Mesenchymal stem cell (in vitro differentiated cells and primary cell): ENCODE data around the gene OSM.

Source experiments
- DNase-seq: peaks from one replicate; pipeline ENCODE4 v3.0.0-alpha.2; 2013
- H2AFZ ChIP-seq: one replicate; pipeline ENCODE4 v1.6.1; 2013; ENCODE audit warnings: low read depth, mild to moderate bottlenecking, control low read depth, inconsistent platforms, low read length, moderate library complexity
- H2AK5ac ChIP-seq: 2 replicates; pipeline ENCODE4 v1.6.1; 2013; ENCODE audit warnings: low read length, moderate library complexity, mild to moderate bottlenecking, inconsistent platforms; ENCODE audit not compliant: severe bottlenecking
- H2BK120ac ChIP-seq: one replicate; pipeline ENCODE4 v1.6.1; 2013; ENCODE audit warnings: low read depth, mild to moderate bottlenecking, inconsistent platforms, low read length, moderate library complexity
- H2BK12ac ChIP-seq, 2 experiments: one replicate each; pipeline ENCODE4 v1.6.1; 2013; ENCODE audit warnings: inconsistent platforms in 2 of 2, low read length in 2 of 2, mild to moderate bottlenecking in 2 of 2, moderate library complexity in 2 of 2, control low read depth in 1 of 2
- H2BK15ac ChIP-seq: one replicate; pipeline ENCODE4 v1.6.1; 2013; ENCODE audit warnings: mild to moderate bottlenecking, low read depth, inconsistent platforms; ENCODE audit not compliant: poor library complexity, severe bottlenecking
- H2BK5ac ChIP-seq: 2 replicates; pipeline ENCODE4 v1.6.1; 2013; ENCODE audit warnings: low read depth, mild to moderate bottlenecking, low read length, control low read depth, inconsistent platforms; ENCODE audit not compliant: poor library complexity, severe bottlenecking
- H3K14ac ChIP-seq, 2 experiments: one replicate each; pipeline ENCODE4 v1.6.1; 2013; ENCODE audit warnings: inconsistent platforms in 2 of 2, low read length in 2 of 2, control low read depth in 1 of 2, mild to moderate bottlenecking in 1 of 2, moderate library complexity in 1 of 2
- H3K18ac ChIP-seq, 2 experiments: one replicate each; pipeline ENCODE4 v1.6.1; 2013; ENCODE audit warnings: inconsistent platforms in 2 of 2, low read length in 2 of 2, control low read depth in 1 of 2, low read depth in 1 of 2, mild to moderate bottlenecking in 1 of 2
- H3K23ac ChIP-seq, 2 experiments: one replicate each; pipeline ENCODE4 v1.6.1; 2013; ENCODE audit warnings: inconsistent platforms in 2 of 2, low read length in 2 of 2, mild to moderate bottlenecking in 2 of 2, moderate library complexity in 2 of 2, control low read depth in 1 of 2
- H3K27ac ChIP-seq: 2 replicates; pipeline ENCODE4 v1.5.1; 2013; ENCODE audit warnings: mild to moderate bottlenecking, moderate library complexity, low read length, control low read depth, inconsistent platforms; ENCODE audit not compliant: poor library complexity, severe bottlenecking
- H3K27me3 ChIP-seq, 2 experiments: 2 replicates each; pipeline versions ENCODE4 v1.6.1 to v1.7.0; 2013; ENCODE audit warnings: low read length in 2 of 2, mild to moderate bottlenecking in 2 of 2, moderate library complexity in 2 of 2, control low read depth in 1 of 2, inconsistent platforms in 1 of 2; ENCODE audit not compliant: control insufficient read depth in 1 of 2, insufficient read depth in 1 of 2
- H3K36me3 ChIP-seq, 2 experiments: 2 replicates each; pipeline versions ENCODE4 v1.6.1 to v1.7.0; 2013; ENCODE audit warnings: low read length in 2 of 2, control low read depth in 1 of 2, inconsistent platforms in 1 of 2, low read depth in 1 of 2, mild to moderate bottlenecking in 1 of 2; ENCODE audit not compliant: insufficient read depth in 2 of 2, control insufficient read depth in 1 of 2
- H3K4ac ChIP-seq, 2 experiments: one replicate each; pipeline ENCODE4 v1.6.1; 2013; ENCODE audit warnings: inconsistent platforms in 2 of 2, low read length in 2 of 2, mild to moderate bottlenecking in 2 of 2, moderate library complexity in 2 of 2, control low read depth in 1 of 2, low read depth in 1 of 2
- H3K4me1 ChIP-seq: 2 replicates; pipeline ENCODE4 v1.6.1; 2013; ENCODE audit warnings: low read depth, low read length, control low read depth; ENCODE audit not compliant: control insufficient read depth, insufficient read depth
- H3K4me2 ChIP-seq: 2 replicates; pipeline ENCODE4 v1.6.1; 2013; ENCODE audit warnings: low read length, mild to moderate bottlenecking, inconsistent platforms; ENCODE audit not compliant: poor library complexity, severe bottlenecking
- H3K4me3 ChIP-seq, 2 experiments: 2 replicates each; pipeline versions ENCODE4 v1.5.1 to v1.7.0; 2013; ENCODE audit warnings: low read length in 2 of 2, mild to moderate bottlenecking in 2 of 2, control low read depth in 1 of 2, low read depth in 1 of 2; ENCODE audit not compliant: insufficient read depth in 1 of 2
- H3K79me1 ChIP-seq: replicated peaks from 2 replicates; pipeline ENCODE4 v1.6.1; 2013; ENCODE audit warnings: mild to moderate bottlenecking, control low read depth, low read length, inconsistent platforms; ENCODE audit not compliant: poor library complexity, severe bottlenecking
- H3K9ac ChIP-seq: 2 replicates; pipeline ENCODE4 v1.7.0; 2013; ENCODE audit warnings: mild to moderate bottlenecking, low read length, moderate library complexity
- H3K9me3 ChIP-seq: 2 replicates; pipeline ENCODE4 v1.7.0; 2013; ENCODE audit warnings: mild to moderate bottlenecking, low read length; ENCODE audit not compliant: control insufficient read depth
- H4K8ac ChIP-seq: one replicate; pipeline ENCODE4 v1.6.1; 2013; ENCODE audit warnings: inconsistent platforms, mild to moderate bottlenecking, low read length, moderate library complexity
- H4K91ac ChIP-seq: one replicate; pipeline ENCODE4 v1.6.1; 2013; ENCODE audit warnings: mild to moderate bottlenecking, low read length, inconsistent platforms
- WGBS: methylation state at CpG from one replicate; pipeline ENCODE4 v1.1.7; 2013; ENCODE audit warnings: mixed read lengths; 5-methylcytosine and 5-hydroxymethylcytosine counted together

The OSM gene

GRCh38 chr22:30313527-30314363 is 47.1 kb upstream of the OSM start:
- peak overlapping the region; percentile 60 for H2AK5ac ChIP-seq
- H3K36me3 ChIP-seq = peaks cover 4 to 9% of the 10 kb centered on the region in 2 experiments
- 88% methylated on average over 6 of the region's 8 CpGs for WGBS
- H3K27me3 ChIP-seq = no peaks in the 10 kb centered on the region
- H2BK5ac ChIP-seq = no peak overlapping the region
- H2BK15ac ChIP-seq = no peak overlapping the region
- peaks cover 56% of the 10 kb centered on the region for H3K4me1 ChIP-seq
- no peak overlapping the region for H2BK120ac ChIP-seq
- no peak overlapping the region for H3K4me2 ChIP-seq
- H3K27ac ChIP-seq = peak overlapping the region; percentile 8
- H3K14ac ChIP-seq = no peak overlapping the region
- H3K4ac ChIP-seq = no peak overlapping the region
- H3K4me3 ChIP-seq = no peak overlapping the region
- no peak overlapping the region for H3K9ac ChIP-seq
- peaks cover 11% of the 10 kb centered on the region for H3K79me1 ChIP-seq
- H4K91ac ChIP-seq = peak overlapping the region; percentile 34
- no peak overlapping the region for H4K8ac ChIP-seq
- peak overlapping the region in 1 of 2 experiments; percentile 11 for H2BK12ac ChIP-seq
- H3K23ac ChIP-seq = no peak overlapping the region
- H3K9me3 ChIP-seq = no peaks in the 10 kb centered on the region
- H3K18ac ChIP-seq = no peak overlapping the region
- no peak overlapping the region for H2AFZ ChIP-seq
- no peak for DNase-seq

GRCh38 chr22:30312053-30312452 is 45.4 kb upstream of the OSM start:
- no peaks in the 10 kb centered on the region for H3K36me3 ChIP-seq
- no peak overlapping the region for H3K14ac ChIP-seq
- no peak overlapping the region for H4K91ac ChIP-seq
- no peaks in the 10 kb centered on the region for H3K27me3 ChIP-seq
- no peak overlapping the region for H3K23ac ChIP-seq
- no peak overlapping the region for H2BK5ac ChIP-seq
- H2BK120ac ChIP-seq = no peak overlapping the region
- peak overlapping the region; percentile 11 for H2AK5ac ChIP-seq
- peak; percentile 82 for DNase-seq
- H3K4me1 ChIP-seq = peaks cover 59% of the 10 kb centered on the region
- peak overlapping the region; percentile 34 for H3K27ac ChIP-seq
- peaks cover 11% of the 10 kb centered on the region for H3K79me1 ChIP-seq
- no peak overlapping the region for H2BK12ac ChIP-seq
- WGBS = 64% methylated on average over 6 of the region's 6 CpGs
- H4K8ac ChIP-seq = no peak overlapping the region
- no peak overlapping the region for H2BK15ac ChIP-seq
- H3K9ac ChIP-seq = peak overlapping the region; percentile 16
- H3K4me2 ChIP-seq = no peak overlapping the region
- peak overlapping the region in 1 of 2 experiments; percentile 44 for H3K4me3 ChIP-seq
- H2AFZ ChIP-seq = no peak overlapping the region
- H3K9me3 ChIP-seq = no peaks in the 10 kb centered on the region
- no peak overlapping the region for H3K4ac ChIP-seq
- H3K18ac ChIP-seq = no peak overlapping the region

DNA sequence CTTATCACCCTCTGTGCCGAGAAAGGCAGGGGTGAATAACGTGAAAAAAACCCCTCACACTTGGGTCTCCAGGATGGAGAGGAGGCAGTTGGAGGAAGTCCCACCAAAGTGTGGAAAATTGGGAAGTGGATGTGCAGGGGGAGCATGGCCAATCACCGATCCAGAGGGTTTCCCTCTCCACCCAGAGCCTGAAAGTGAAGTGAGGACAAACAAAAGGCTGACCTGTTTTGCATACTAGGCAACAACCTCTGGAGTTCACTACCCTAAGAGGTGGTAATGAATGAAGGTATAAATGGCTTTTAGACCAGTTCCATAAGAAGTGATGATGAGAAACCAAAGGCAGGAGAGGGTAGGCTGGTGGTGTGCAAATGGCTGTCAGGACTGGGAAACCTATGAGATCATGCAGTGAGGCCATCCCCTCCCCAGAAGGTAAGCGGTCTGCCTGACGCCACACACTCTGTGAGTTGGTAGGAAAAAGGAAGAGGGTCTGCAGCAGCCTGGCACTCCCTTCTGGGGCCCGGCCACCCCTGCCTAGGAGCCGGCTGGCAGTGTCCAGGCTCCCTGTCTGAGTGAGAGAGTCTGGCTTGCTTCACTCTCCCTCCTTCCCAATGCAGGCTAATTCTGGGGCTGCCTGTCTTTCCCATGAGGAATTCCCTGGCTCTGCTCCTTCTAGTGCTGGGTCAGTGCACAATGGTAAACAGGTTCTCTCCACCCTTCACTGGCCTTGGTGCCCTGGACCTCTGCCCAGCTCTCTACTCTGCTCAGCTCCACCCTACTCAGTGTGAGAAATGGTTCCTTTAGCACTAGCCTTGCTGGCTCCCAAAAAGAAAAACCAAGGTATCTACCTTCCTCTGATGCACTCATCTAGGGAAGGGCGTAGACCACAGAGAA is 44.5 kb upstream of the OSM start:
- H3K4me1 ChIP-seq = peaks cover 59% of the 10 kb centered on the region
- no peak overlapping the region for H2BK120ac ChIP-seq
- peak overlapping the region; percentile 19 for H2AK5ac ChIP-seq
- H2BK12ac ChIP-seq = no peak overlapping the region
- H3K4ac ChIP-seq = no peak overlapping the region
- H3K4me3 ChIP-seq = peak overlapping the region in 1 of 2 experiments; percentile 44
- no peak overlapping the region for H2BK5ac ChIP-seq
- peak overlapping the region; percentile 34 for H3K27ac ChIP-seq
- no peak overlapping the region for H4K8ac ChIP-seq
- H3K18ac ChIP-seq = peak overlapping the region in 1 of 2 experiments; percentile 0
- no peak overlapping the region for H2AFZ ChIP-seq
- peak overlapping the region; percentile 48 for H3K9ac ChIP-seq
- H3K23ac ChIP-seq = no peak overlapping the region
- peaks cover 13% of the 10 kb centered on the region for H3K79me1 ChIP-seq
- H4K91ac ChIP-seq = no peak overlapping the region
- H3K4me2 ChIP-seq = no peak overlapping the region
- H3K14ac ChIP-seq = no peak overlapping the region
- H2BK15ac ChIP-seq = no peak overlapping the region
- H3K27me3 ChIP-seq = no peaks in the 10 kb centered on the region
- peak; percentile 58 for DNase-seq
- 91% methylated on average over 7 of the region's 8 CpGs for WGBS
- H3K9me3 ChIP-seq = no peaks in the 10 kb centered on the region
- H3K36me3 ChIP-seq = no peaks in the 10 kb centered on the region
